Activated gamma-delta T cell (primary cell): ENCODE results near the gene VGLL4.
"Not testable (repeated sequence)": the region's sequence is repeated elsewhere in the genome, so short reads cannot be mapped to it uniquely, and the experiment has no call there.

Source experiments
- DNase-seq: peaks from one replicate; lab custom pipeline; 2025; lab: John Stamatoyannopoulos, UW
- total RNA-seq, 2 donors: gene quantifications; one replicate each; lab custom pipeline; 2026; lab: John Stamatoyannopoulos, UW

Gene VGLL4
- total RNA-seq = 44.4 to 51.5 reads per million in 2 donors

- peak; percentile 38 for DNase-seq
Observed at GRCh38 chr3:11643605-11644087, at the start of gene VGLL4. Gene VGLL4, minus strand, starts transcription at chr3:11643915. Its CDS starts 397 bp downstream, at chr3:11643518.

GRCh38 chr3:11692532-11692813 is 48.8 kb upstream of the VGLL4 start:
- no peak for DNase-seq

- DNase-seq = no peak
Observed at GRCh38 chr3:11691767-11692531, 48.2 kb upstream of the VGLL4 start.

- DNase-seq = no peak
Observed at GRCh38 chr3:11690863-11691766, 47.4 kb upstream of the VGLL4 start.

- no peak for DNase-seq
Observed at GRCh38 chr3:11689749-11690148, 46.0 kb upstream of the VGLL4 start.

GRCh38 chr3:11684980-11685379 is 41.3 kb upstream of the VGLL4 start:
- DNase-seq = not testable (repeated sequence)

GRCh38 chr3:11680509-11680908 is 36.8 kb upstream of the VGLL4 start:
- no peak for DNase-seq

- no peak for DNase-seq
Observed at GRCh38 chr3:11679964-11680363, 36.2 kb upstream of the VGLL4 start.

- no peak for DNase-seq
Observed at GRCh38 chr3:11672363-11672762, 28.6 kb upstream of the VGLL4 start.

- no peak for DNase-seq
Observed at GRCh38 chr3:11671648-11672100, 28.0 kb upstream of the VGLL4 start.

- no peak for DNase-seq
Observed at GRCh38 chr3:11668243-11669235, 24.8 kb upstream of the VGLL4 start.

GRCh38 chr3:11665331-11665730 is 21.6 kb upstream of the VGLL4 start:
- no peak for DNase-seq

- DNase-seq = no peak
Observed at GRCh38 chr3:11662392-11662990, 18.8 kb upstream of the VGLL4 start.

GRCh38 chr3:11661827-11662226 is 18.1 kb upstream of the VGLL4 start:
- DNase-seq = no peak

GRCh38 chr3:11661052-11661656 is 17.4 kb upstream of the VGLL4 start:
- no peak for DNase-seq

GRCh38 chr3:11660242-11660641 is 16.5 kb upstream of the VGLL4 start:
- DNase-seq = no peak

GRCh38 chr3:11658180-11658579 is 14.5 kb upstream of the VGLL4 start:
- no peak for DNase-seq

GRCh38 chr3:11655196-11655928 is 11.6 kb upstream of the VGLL4 start:
- no peak for DNase-seq

- DNase-seq = no peak
Observed at GRCh38 chr3:11654166-11654565, 10.5 kb upstream of the VGLL4 start.
